ENCODE data around the gene OR14A2. TPM values are rescaled to one million over a fixed set of nuclear protein-coding genes. Genes with fewer than 3 reads are reported as not detected.
"Not testable (repeated sequence)": the region's sequence is repeated elsewhere in the genome, so short reads cannot be mapped to it uniquely, and the experiment has no call there.

The OR14A2 gene
- total and polyA plus RNA-seq, 2 of the 4 experiments (the other 2 are of a cell fraction): not detected

DNA sequence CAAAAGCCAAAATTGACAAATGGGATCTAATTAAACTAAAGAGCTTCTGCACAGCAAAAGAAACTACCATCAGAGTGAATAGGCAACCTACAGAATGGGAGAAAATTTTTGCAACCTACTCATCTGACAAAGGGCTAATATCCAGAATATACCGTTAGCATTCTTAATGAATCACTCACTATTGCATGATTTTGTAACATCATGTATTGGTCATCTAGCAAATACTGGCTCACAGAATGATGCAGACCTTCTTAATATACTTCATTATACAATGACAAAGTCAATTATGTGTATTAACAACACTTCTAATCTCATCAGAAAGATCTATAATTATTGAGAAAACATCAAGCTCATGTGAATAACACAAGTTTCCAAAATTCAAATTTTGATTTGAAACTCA, 6.4 kb upstream of the OR14A2 start:
- H2AFZ ChIP-seq (replicated peaks; ENCODE audit: low read length, poor library complexity); in situ Hi-C loops (cut with MboI; ENCODE audit: low sequenced_read_pairs); H2BK15ac ChIP-seq (ENCODE audit: low read depth, low read length); H3K27me3 ChIP-seq (ENCODE audit: control insufficient read depth, insufficient read depth, low read length); H2BK20ac ChIP-seq (ENCODE audit: low read depth, low read length); H3K9me1 ChIP-seq (ENCODE audit: insufficient read depth, low read length); H3K4ac ChIP-seq (ENCODE audit: low read depth, low read length); H4K20me1 ChIP-seq (ENCODE audit: insufficient read depth, low read length); ATAC-seq (ENCODE audit: low read depth); H3K18ac ChIP-seq (ENCODE audit: low read depth, low read length); H4K8ac ChIP-seq (ENCODE audit: low read depth in 2 of 2, low read length in 2 of 2); H3K9ac ChIP-seq (ENCODE audit: low read depth, low read length); H3K4me3 ChIP-seq (ENCODE audit: insufficient read depth, low read depth, low read length); H3K79me1 ChIP-seq (ENCODE audit: low read depth in 1 of 2, low read length in 2 of 2); H4K91ac ChIP-seq (ENCODE audit: insufficient read depth, low read depth, low read length); H4K5ac ChIP-seq (ENCODE audit: low read depth, low read length); H3K23ac ChIP-seq (ENCODE audit: low read depth, low read length); H3K4me2 ChIP-seq (ENCODE audit: low read depth, low read length); POLR2A ChIA-PET (ENCODE audit: unreplicated experiment); H2AK9ac ChIP-seq (replicated peaks; ENCODE audit: low read depth, low read length, poor library complexity); H2BK120ac ChIP-seq (ENCODE audit: low read depth, low read length); H3K56ac ChIP-seq (ENCODE audit: extremely low read depth, insufficient read depth, low read length); H2BK5ac ChIP-seq (ENCODE audit: low read depth, low read length, poor library complexity, severe bottlenecking); BruUV-seq (replicated peaks); H3K27ac ChIP-seq (ENCODE audit: insufficient read depth, low read length); H2AK5ac ChIP-seq (ENCODE audit: low read depth, low read length); H3K4me1 ChIP-seq (ENCODE audit: control insufficient read depth, insufficient read depth, low read length); H3K14ac ChIP-seq (replicated peaks; ENCODE audit: low read depth, low read length); dilution Hi-C loops (cut with HindIII; ENCODE audit: low sequenced_read_pairs, unreplicated experiment); H3K36me3 ChIP-seq (ENCODE audit: control insufficient read depth, insufficient read depth, low read length): not testable (repeated sequence)
- WGBS, 2 experiments (ENCODE audit: extremely low coverage in 2 of 2, insufficient read length in 1 of 2): no CpG with 5 or more reads among the region's 1 CpG
- intact Hi-C loops (cut with micrococcal nuclease): loop anchor here (1.0 kb wide), 1 partner anchor 14 kb away; no protein-coding TSS in a partner anchor
- peak; percentile 3 for DNase-seq
- CTCF ChIA-PET: interaction anchor here (0.7 kb wide), 1 partner anchor 77 kb away, joined by 3 read pairs; no protein-coding TSS in a partner anchor
- H3K9me3 ChIP-seq (ENCODE audit: control insufficient read depth, insufficient read depth, low read length): peaks cover 17% of the 10 kb centered on the region

Data from IMR-90 (cell line).